Spleen (tissue), 7 donors: ENCODE results near the gene C6orf132.

Source experiments
- POLR2A ChIP-seq, 3 donors: fragments of 450-650 bp; IDR thresholded peaks; one replicate each; pipeline ENCODE4 v1.5.1; 2017; ENCODE audit warnings: antibody characterized with exemption in 3 of 3, mild to moderate bottlenecking in 1 of 3
- POLR2AphosphoS5 ChIP-seq, 3 donors: sonication (generic); formaldehyde crosslinking; IDR thresholded peaks; one replicate each; pipeline ENCODE4 v1.5.1; 2017; ENCODE audit warnings: antibody characterized with exemption in 3 of 3
- TF ChIP-seq, protein P1 (sequence below), 11 experiments: fragments of 200-600 bp in 7 of 11; fragments of 450-650 bp in 4 of 11; sonication (generic) in 4 of 11; IDR thresholded peaks in 8 of 11; conservative IDR thresholded peaks in 3 of 11; 1 replicate in 7 of 11; 2 replicates in 4 of 11; pipeline versions ENCODE4 v1.4.0 to v1.8.0; 2016 to 2021; ENCODE audit warnings: antibody characterized with exemption in 11 of 11, inconsistent platforms in 4 of 11, mild to moderate bottlenecking in 1 of 11
- donor health status: DM: no; HTN: no; CAD: no; lungs with moderate emphysema.
- donor health status: DM: no; HTN: no; CAD: no.
- donor health status: DM: no; HTN: no; CAD: no.

DNA sequence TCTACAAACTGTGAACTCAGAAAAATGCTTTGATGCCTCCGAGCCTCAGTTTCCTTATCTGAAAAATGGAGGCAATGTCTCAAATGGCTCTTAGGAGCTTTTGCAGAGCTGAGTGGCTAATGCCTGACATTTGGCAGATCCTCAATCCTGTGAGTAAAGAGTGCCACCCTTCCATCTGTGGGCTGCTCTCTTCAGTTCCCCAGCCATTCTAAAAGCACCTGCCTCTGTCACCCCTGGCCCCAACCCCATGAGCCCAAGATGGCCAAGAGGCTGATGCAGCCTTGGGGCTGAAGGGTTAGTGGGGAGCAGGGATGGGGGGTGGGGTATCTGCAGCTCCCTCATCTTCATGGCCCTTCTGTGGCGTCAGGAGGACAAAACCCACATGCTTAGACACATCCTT is 16.2 kb upstream of the C6orf132 start:
- TF ChIP-seq, protein P1, sequence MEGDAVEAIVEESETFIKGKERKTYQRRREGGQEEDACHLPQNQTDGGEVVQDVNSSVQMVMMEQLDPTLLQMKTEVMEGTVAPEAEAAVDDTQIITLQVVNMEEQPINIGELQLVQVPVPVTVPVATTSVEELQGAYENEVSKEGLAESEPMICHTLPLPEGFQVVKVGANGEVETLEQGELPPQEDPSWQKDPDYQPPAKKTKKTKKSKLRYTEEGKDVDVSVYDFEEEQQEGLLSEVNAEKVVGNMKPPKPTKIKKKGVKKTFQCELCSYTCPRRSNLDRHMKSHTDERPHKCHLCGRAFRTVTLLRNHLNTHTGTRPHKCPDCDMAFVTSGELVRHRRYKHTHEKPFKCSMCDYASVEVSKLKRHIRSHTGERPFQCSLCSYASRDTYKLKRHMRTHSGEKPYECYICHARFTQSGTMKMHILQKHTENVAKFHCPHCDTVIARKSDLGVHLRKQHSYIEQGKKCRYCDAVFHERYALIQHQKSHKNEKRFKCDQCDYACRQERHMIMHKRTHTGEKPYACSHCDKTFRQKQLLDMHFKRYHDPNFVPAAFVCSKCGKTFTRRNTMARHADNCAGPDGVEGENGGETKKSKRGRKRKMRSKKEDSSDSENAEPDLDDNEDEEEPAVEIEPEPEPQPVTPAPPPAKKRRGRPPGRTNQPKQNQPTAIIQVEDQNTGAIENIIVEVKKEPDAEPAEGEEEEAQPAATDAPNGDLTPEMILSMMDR (IDR thresholded peaks at IDR 0.05 in 8 of 11, conservative IDR thresholded peaks at IDR 0.05 in 3 of 11): no peak
- TF ChIP-seq POLR2A (IDR thresholded peaks at IDR 0.05): no peak
- TF ChIP-seq POLR2AphosphoS5 (IDR thresholded peaks at IDR 0.05): no peak
